HepG2 (cell line): Measurements from ENCODE around the gene CHMP6. TPM values are rescaled to one million over a fixed set of nuclear protein-coding genes. Genes with fewer than 3 reads are reported as not detected.

Experiments used
- CBX2 ChIP-seq, 2 experiments: fragments of 200-600 bp in 1 of 2; sonication (generic); formaldehyde crosslinking in 1 of 2; IDR thresholded peaks; 2 replicates each; pipeline versions ENCODE4 v1.7.0 to v1.8.1; 2018 to 2022; ENCODE audit warnings: low read depth in 2 of 2, low read length in 1 of 2, mild to moderate bottlenecking in 1 of 2, missing genetic modification reagents in 1 of 2
- GABPA ChIP-seq, 2 experiments: IDR thresholded peaks; 2 replicates each; pipeline ENCODE4 v1.6.1; 2011 to 2016; ENCODE audit warnings: low read depth in 2 of 2, low read length in 1 of 2, missing biosample characterization in 1 of 2, missing genetic modification characterization in 1 of 2
- HMG20B ChIP-seq: conservative IDR thresholded peaks from 2 replicates; pipeline ENCODE4 v1.6.1; 2016; ENCODE audit warnings: missing genetic modification reagents, missing compliant biosample characterization
- ISL2 ChIP-seq: sonication (generic); formaldehyde crosslinking; IDR thresholded peaks from 2 replicates; pipeline ENCODE4 v1.5.0; 2020; ENCODE audit warnings: missing genetic modification reagents
- SMARCE1 ChIP-seq: fragments of 450-650 bp; IDR thresholded peaks from 2 replicates; pipeline ENCODE4 v1.6.1; 2017; ENCODE audit warnings: borderline replicate concordance
- THYN1 ChIP-seq: sonication (generic); formaldehyde crosslinking; IDR thresholded peaks from 2 replicates; pipeline ENCODE4 v1.8.1; 2023; ENCODE audit warnings: low read depth, mild to moderate bottlenecking, moderate library complexity, missing genetic modification reagents, borderline replicate concordance
- ZC3H13 ChIP-seq: sonication (generic); formaldehyde crosslinking; IDR thresholded peaks from 2 replicates; pipeline ENCODE4 v1.8.1; 2023; ENCODE audit warnings: mild to moderate bottlenecking, missing genetic modification reagents, moderate library complexity
- ZFAT ChIP-seq: sonication (generic); formaldehyde crosslinking; conservative IDR thresholded peaks from 2 replicates; pipeline ENCODE4 v1.8.1; 2023; ENCODE audit warnings: missing genetic modification reagents, inconsistent platforms
- ZNF33B ChIP-seq: sonication (generic); formaldehyde crosslinking; IDR thresholded peaks from 2 replicates; pipeline ENCODE4 v1.5.1; 2020; ENCODE audit warnings: mild to moderate bottlenecking, missing genetic modification reagents
- ZNF747 ChIP-seq: sonication (generic); formaldehyde crosslinking; IDR thresholded peaks from 2 replicates; pipeline ENCODE4 v1.8.1; 2023; ENCODE audit warnings: missing genetic modification reagents, mild to moderate bottlenecking, borderline replicate concordance
- polyA plus RNA-seq, 8 experiments: library from polyadenylated mRNA; depleted of rRNA in 3 of 8; stranded (reverse) in 7 of 8; unstranded in 1 of 8; fragments of >200 nt; fragmentation: Illumina TruSeq in 4 of 8; extraction: Trizol in 4 of 8; gene quantifications; 2 replicates each; pipeline versions ENCODE4 v1.2.1 to v1.2.3, GENCODE V29; 2011 to 2016; ENCODE audit warnings: low read depth in 4 of 8, missing spikeins in 1 of 8, mixed read lengths in 1 of 8; ENCODE audit not compliant: insufficient read depth in 1 of 8
- total RNA-seq, 5 experiments: library from RNA; depleted of rRNA; stranded (reverse); fragments of >200 nt; fragmentation: Illumina TruSeq; extraction: Trizol; gene quantifications; 2 replicates each; pipeline ENCODE4 v1.2.3, GENCODE V29; 2016; ENCODE audit warnings: low read depth in 1 of 5
- TF ChIP-seq, protein P1 (sequence below), 2 experiments: sonication (generic) in 1 of 2; formaldehyde crosslinking in 1 of 2; IDR thresholded peaks; 2 replicates each; pipeline versions ENCODE4 v1.6.1 to v1.9.0; 2014 to 2022; ENCODE audit warnings: antibody characterized with exemption in 1 of 2, borderline replicate concordance in 1 of 2, inconsistent platforms in 1 of 2, low read depth in 1 of 2, missing genetic modification reagents in 1 of 2
- TF ChIP-seq, protein P2 (sequence below): sonication (generic); formaldehyde crosslinking; IDR thresholded peaks from 2 replicates; pipeline ENCODE4 v1.4.0; 2020; ENCODE audit warnings: missing genetic modification reagents, borderline replicate concordance
- TF ChIP-seq, protein P3 (sequence below): conservative IDR thresholded peaks from 2 replicates; pipeline ENCODE4 v1.6.1; 2018; ENCODE audit warnings: missing genetic modification reagents

CHMP6 gene
- total and polyA plus RNA-seq, 2 of the 13 experiments (the other 11 are each of a cell fraction or from before 2014, with no cell fraction given) = 11.1 to 24.2 TPM

DNA sequence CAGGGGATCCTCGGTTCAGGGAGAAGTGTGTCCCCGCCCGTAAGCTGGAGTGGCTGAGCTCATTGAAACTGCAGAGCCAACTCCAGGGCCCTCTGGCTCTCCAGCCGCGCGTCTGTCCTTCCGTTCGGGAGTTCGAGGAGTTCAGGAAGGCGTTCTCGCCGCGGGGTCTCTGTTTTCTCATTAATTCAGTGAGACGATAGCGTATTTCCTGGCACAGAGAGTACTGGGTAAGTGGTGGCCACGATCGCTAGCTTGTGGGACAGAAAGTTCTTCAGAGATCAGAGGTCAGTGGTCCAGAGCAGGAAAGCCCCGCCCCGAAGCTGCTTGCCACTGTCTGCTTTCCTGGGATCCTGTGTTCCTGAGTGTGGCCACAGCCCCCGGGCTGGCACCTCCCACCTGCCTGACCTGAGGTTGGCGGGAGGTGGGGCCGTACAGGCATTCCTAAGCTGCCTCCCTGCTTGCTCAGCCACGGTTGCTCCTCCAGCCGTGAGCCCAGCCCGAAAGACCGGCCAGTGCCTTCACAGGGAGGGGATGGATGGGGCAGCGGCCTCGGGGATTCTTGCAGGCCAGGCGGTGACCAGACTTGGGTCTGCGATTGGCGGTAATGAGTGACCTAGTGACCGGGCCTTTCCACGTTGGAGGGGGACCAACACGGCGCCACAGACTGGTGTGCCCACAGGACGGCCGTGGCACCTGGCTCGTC lies 52.2 kb downstream of the CHMP6 start (continued):
- TF ChIP-seq GABPA (IDR thresholded peaks at IDR 0.05; ENCODE audit: low read depth, low read length) (no peak), GABPA (CRISPR knock-in tag; IDR thresholded peaks at IDR 0.05; ENCODE audit: low read depth) (0 out of 2 replicates have a peak, but pooled peaks have one; percentile 32), SMARCE1 (no peak), ZC3H13 (no peak), ISL2 (CRISPR knock-in tag) (no peak), ZNF747 (CRISPR knock-in tag) (no peak; the same call in 1 of the 2 replicates), ZFAT (no peak), CBX2 (IDR thresholded peaks at IDR 0.05; ENCODE audit: low read depth, low read length) (no peak), CBX2 (CRISPR knock-in tag; IDR thresholded peaks at IDR 0.05; ENCODE audit: low read depth) (no peak), HMG20B (CRISPR knock-in tag) (no peak), ZNF33B (no peak), THYN1 (CRISPR knock-in tag) (0 out of 2 replicates have a peak, but pooled peaks have one; percentile 49)
- TF ChIP-seq, protein P1, sequence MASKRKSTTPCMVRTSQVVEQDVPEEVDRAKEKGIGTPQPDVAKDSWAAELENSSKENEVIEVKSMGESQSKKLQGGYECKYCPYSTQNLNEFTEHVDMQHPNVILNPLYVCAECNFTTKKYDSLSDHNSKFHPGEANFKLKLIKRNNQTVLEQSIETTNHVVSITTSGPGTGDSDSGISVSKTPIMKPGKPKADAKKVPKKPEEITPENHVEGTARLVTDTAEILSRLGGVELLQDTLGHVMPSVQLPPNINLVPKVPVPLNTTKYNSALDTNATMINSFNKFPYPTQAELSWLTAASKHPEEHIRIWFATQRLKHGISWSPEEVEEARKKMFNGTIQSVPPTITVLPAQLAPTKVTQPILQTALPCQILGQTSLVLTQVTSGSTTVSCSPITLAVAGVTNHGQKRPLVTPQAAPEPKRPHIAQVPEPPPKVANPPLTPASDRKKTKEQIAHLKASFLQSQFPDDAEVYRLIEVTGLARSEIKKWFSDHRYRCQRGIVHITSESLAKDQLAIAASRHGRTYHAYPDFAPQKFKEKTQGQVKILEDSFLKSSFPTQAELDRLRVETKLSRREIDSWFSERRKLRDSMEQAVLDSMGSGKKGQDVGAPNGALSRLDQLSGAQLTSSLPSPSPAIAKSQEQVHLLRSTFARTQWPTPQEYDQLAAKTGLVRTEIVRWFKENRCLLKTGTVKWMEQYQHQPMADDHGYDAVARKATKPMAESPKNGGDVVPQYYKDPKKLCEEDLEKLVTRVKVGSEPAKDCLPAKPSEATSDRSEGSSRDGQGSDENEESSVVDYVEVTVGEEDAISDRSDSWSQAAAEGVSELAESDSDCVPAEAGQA (IDR thresholded peaks at IDR 0.05; ENCODE audit: low read depth) = no peak
- TF ChIP-seq, protein P1 (CRISPR knock-in tag; IDR thresholded peaks at IDR 0.05; ENCODE audit: borderline replicate concordance) = no peak
- TF ChIP-seq, protein P2, sequence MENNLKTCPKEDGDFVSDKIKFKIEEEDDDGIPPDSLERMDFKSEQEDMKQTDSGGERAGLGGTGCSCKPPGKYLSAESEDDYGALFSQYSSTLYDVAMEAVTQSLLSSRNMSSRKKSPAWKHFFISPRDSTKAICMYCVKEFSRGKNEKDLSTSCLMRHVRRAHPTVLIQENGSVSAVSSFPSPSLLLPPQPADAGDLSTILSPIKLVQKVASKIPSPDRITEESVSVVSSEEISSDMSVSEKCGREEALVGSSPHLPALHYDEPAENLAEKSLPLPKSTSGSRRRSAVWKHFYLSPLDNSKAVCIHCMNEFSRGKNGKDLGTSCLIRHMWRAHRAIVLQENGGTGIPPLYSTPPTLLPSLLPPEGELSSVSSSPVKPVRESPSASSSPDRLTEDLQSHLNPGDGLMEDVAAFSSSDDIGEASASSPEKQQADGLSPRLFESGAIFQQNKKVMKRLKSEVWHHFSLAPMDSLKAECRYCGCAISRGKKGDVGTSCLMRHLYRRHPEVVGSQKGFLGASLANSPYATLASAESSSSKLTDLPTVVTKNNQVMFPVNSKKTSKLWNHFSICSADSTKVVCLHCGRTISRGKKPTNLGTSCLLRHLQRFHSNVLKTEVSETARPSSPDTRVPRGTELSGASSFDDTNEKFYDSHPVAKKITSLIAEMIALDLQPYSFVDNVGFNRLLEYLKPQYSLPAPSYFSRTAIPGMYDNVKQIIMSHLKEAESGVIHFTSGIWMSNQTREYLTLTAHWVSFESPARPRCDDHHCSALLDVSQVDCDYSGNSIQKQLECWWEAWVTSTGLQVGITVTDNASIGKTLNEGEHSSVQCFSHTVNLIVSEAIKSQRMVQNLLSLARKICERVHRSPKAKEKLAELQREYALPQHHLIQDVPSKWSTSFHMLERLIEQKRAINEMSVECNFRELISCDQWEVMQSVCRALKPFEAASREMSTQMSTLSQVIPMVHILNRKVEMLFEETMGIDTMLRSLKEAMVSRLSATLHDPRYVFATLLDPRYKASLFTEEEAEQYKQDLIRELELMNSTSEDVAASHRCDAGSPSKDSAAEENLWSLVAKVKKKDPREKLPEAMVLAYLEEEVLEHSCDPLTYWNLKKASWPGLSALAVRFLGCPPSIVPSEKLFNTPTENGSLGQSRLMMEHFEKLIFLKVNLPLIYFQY (CRISPR knock-in tag) = peak; percentile 55; the same call in 1 of the 2 replicates
- TF ChIP-seq, protein P3, sequence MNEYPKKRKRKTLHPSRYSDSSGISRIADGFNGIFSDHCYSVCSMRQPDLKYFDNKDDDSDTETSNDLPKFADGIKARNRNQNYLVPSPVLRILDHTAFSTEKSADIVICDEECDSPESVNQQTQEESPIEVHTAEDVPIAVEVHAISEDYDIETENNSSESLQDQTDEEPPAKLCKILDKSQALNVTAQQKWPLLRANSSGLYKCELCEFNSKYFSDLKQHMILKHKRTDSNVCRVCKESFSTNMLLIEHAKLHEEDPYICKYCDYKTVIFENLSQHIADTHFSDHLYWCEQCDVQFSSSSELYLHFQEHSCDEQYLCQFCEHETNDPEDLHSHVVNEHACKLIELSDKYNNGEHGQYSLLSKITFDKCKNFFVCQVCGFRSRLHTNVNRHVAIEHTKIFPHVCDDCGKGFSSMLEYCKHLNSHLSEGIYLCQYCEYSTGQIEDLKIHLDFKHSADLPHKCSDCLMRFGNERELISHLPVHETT (CRISPR knock-in tag) = peak; percentile 27; the same call in 1 of the 2 replicates
